BE2C (cell line): ENCODE results near the gene VPS39.
"Not testable (repeated sequence)": the region's sequence is repeated elsewhere in the genome, so short reads cannot be mapped to it uniquely, and the experiment has no call there.

ENCODE experiments used
- DNase-seq: peaks from one replicate; pipeline ENCODE4 v3.0.0-alpha.2; 2020
- H3K27me3 ChIP-seq: fragments of 250-450 bp; sonication (Bioruptor Pico); 2 replicates; pipeline ENCODE4 v1.5.1; 2020; ENCODE audit warnings: mild to moderate bottlenecking
- H3K36me3 ChIP-seq: fragments of 250-450 bp; sonication (Bioruptor Pico); 2 replicates; pipeline ENCODE4 v1.5.1; 2020; ENCODE audit warnings: mild to moderate bottlenecking
- H3K4me1 ChIP-seq: fragments of 250-450 bp; sonication (Bioruptor Pico); 2 replicates; pipeline ENCODE4 v1.5.1; 2020
- H3K4me3 ChIP-seq: 2 replicates; pipeline ENCODE4 v1.5.1; 2011; ENCODE audit warnings: low read depth, low read length
- H3K9me3 ChIP-seq: fragments of 250-450 bp; sonication (Bioruptor Pico); 2 replicates; pipeline ENCODE4 v1.5.1; 2020
- CTCF ChIP-seq: IDR thresholded peaks from 2 replicates; pipeline ENCODE4 v1.5.1; 2012; ENCODE audit warnings: mild to moderate bottlenecking, low read depth, low read length

The VPS39 gene

DNA sequence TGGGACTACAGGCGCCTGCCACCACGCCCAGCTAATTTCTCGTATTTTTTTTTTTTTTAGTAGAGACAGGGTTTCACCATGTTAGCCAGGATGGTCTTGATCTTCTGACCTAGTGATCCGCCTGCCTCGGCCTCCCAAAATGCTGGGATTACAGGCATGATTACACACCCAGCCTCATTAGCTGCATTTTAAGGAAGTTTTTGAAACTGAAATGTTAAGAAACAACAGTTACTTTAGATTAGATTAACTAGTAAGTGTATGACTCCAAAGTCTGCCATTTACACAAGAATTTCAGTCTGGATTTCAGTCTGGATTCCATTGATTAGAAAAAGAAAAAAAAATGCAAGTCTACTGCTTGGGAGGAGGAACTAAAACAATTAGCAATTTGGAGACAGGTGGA lies 24.5 kb upstream of the VPS39 start:
- Histone ChIP-seq H3K9me3 (no peaks in the 10 kb centered on the region; the same call in 1 of the 2 replicates), H3K36me3 (peaks cover 65% of the 10 kb centered on the region), H3K4me1 (no peaks in the 10 kb centered on the region), H3K27me3 (no peaks in the 10 kb centered on the region), H3K4me3 (no peak overlapping the region)
- no peak for TF ChIP-seq CTCF
- no peak for DNase-seq

GRCh38 chr15:42231088-42231487 lies 23.0 kb upstream of the VPS39 start:
- Histone ChIP-seq H3K9me3 (no peaks in the 10 kb centered on the region), H3K4me1 (no peaks in the 10 kb centered on the region), H3K4me3 (no peak overlapping the region), H3K27me3 (no peaks in the 10 kb centered on the region), H3K36me3 (peaks cover 62% of the 10 kb centered on the region)
- TF ChIP-seq CTCF: no peak
- no peak for DNase-seq

DNA sequence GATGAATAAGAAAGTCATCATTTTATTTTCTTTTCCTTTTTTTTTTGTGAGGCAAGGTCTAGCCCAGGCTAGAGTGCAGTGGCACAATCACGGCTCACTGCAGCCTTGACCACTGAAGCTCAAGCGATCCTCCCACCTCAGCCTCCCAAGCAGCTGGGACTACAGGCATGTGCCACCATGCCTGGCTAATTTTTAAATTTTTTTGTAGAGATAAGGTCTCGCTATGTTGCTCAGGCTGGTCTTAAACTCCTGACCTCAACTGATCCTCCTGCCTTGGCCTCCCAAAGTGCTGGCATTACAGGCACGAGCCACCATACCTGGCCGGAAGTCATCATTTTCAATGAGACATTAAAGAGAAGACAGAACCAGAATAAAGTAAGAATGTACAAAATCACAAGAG lies 20.9 kb upstream of the VPS39 start:
- H3K27me3 ChIP-seq, DNase-seq, H3K4me3 ChIP-seq, H3K9me3 ChIP-seq, H3K4me1 ChIP-seq: not testable (repeated sequence)
- H3K36me3 ChIP-seq: peaks cover 57% of the 10 kb centered on the region

DNA sequence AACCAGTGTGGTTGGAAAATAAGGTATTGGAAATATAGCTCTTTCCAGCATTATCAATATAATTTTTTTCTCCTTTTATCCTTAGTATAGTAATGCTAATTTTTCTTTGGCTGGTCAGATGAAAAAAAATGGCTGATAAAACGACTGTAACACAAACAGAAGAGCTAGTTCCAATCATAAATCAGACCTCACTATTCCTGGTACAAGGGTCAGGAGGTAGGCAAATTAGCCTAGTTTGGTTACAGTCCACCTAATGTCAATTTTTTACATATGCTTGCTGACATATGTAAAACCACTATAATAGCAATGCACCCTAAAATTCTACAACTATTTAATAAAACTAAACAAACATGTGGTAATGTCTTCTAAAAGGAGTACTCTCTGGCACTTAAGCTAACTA lies 19.9 kb upstream of the VPS39 start:
- H3K4me3 ChIP-seq: no peak overlapping the region
- no peaks in the 10 kb centered on the region for H3K27me3 ChIP-seq
- peaks cover 51% of the 10 kb centered on the region for H3K36me3 ChIP-seq
- no peak for TF ChIP-seq CTCF
- no peaks in the 10 kb centered on the region for H3K4me1 ChIP-seq
- no peaks in the 10 kb centered on the region for H3K9me3 ChIP-seq
- DNase-seq: no peak

DNA sequence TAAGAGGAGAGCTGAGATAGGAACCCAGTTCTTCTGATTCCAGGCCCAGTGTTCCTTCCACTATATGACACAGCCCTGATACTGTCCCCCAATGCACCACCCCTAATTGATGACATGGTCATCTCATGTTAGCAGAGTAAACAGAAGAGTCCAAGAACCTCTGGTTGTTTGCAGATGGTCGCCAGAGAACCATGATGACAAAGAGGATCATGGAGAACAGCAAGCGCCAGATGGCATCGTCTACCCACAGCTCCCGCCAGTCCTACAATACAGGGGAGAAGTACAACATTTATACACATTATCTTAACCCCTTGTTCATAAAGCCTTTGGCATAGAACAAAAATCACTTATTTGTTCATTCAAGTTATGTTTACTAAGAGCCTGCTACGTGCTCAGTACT lies 18.5 kb upstream of the VPS39 start:
- peaks cover 40% of the 10 kb centered on the region for H3K36me3 ChIP-seq

DNA sequence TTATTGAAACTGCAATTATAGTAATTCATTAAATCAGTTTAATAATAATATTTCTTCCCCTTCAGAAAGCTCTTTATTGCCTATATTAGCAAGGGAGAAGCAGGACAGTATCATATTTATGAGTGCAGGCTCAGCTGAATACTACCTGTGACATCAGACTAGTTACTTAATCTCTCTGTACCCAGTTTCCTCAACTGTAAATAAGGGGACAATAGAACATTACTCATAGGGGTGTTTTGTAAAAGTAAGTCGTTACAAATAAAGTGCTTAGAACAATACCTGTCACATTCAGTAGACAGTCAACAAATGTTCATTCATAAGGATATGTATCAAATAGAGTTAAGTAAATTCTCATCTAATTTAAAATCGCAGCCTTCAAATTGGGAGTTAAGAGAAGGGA lies 12.1 kb upstream of the VPS39 start:
- no peaks in the 10 kb centered on the region for H3K27me3 ChIP-seq
- no peak overlapping the region for H3K4me3 ChIP-seq
- peaks cover 29% of the 10 kb centered on the region for H3K36me3 ChIP-seq
- TF ChIP-seq CTCF: no peak
- H3K4me1 ChIP-seq: no peaks in the 10 kb centered on the region
- no peak for DNase-seq
- no peaks in the 10 kb centered on the region for H3K9me3 ChIP-seq

More for the DNA sequence above, 18.5 kb upstream of the VPS39 start:
- no peak for TF ChIP-seq CTCF
- no peaks in the 10 kb centered on the region for H3K27me3 ChIP-seq
- no peaks in the 10 kb centered on the region for H3K9me3 ChIP-seq
- no peak for DNase-seq
- H3K4me3 ChIP-seq: no peak overlapping the region
- no peaks in the 10 kb centered on the region for H3K4me1 ChIP-seq
